GM12872 (cell line): ENCODE results near the gene DACH2.

ENCODE experiments used
- CTCF ChIP-seq: IDR thresholded peaks from 3 replicates; pipeline ENCODE4 v1.5.1; 2011; ENCODE audit warnings: low read depth, mild to moderate bottlenecking, low read length, moderate library complexity; ENCODE audit not compliant: insufficient read depth

DACH2 gene

GRCh38 chrX:86146102-86146501, 2.1 kb upstream of the DACH2 start:
- TF ChIP-seq CTCF, result no peak

GRCh38 chrX:86148594-86148993, 343 bp downstream of the DACH2 start:
- TF ChIP-seq CTCF, result no peak

GRCh38 chrX:86149119-86149518, 868 bp downstream of the DACH2 start:
- no peak for TF ChIP-seq CTCF

GRCh38 chrX:86154553-86154952, 6.3 kb downstream of the DACH2 start:
- no peak for TF ChIP-seq CTCF

- peak; percentile 42; the same call in 1 of the 3 replicates for TF ChIP-seq CTCF
These were observed 23.1 kb downstream of the DACH2 start for GRCh38 chrX:86171366-86171765.

GRCh38 chrX:86178906-86179305, 30.7 kb downstream of the DACH2 start:
- TF ChIP-seq CTCF, result no peak

- no peak for TF ChIP-seq CTCF
These were observed 44.6 kb downstream of the DACH2 start for GRCh38 chrX:86192827-86193226.

GRCh38 chrX:86194758-86195157, 46.5 kb downstream of the DACH2 start:
- TF ChIP-seq CTCF, result no peak
